GM12878 (cell line): Measurements from ENCODE around the gene TOMT. TPM values are rescaled to one million over a fixed set of nuclear protein-coding genes. Genes with fewer than 3 reads are reported as not detected.

Source experiments
- E2F4 ChIP-seq: IDR thresholded peaks from 2 replicates; pipeline ENCODE4 v1.6.1; 2012; ENCODE audit warnings: low read depth, low read length, improper control_type of control experiment
- EED ChIP-seq: sonication (generic); IDR thresholded peaks from 2 replicates; pipeline ENCODE4 v1.6.1; 2016; ENCODE audit warnings: antibody characterized with exemption, low read depth
- EZH2 ChIP-seq: IDR thresholded peaks from 2 replicates; pipeline ENCODE4 v1.6.1; 2012; ENCODE audit warnings: low read depth, mild to moderate bottlenecking, control low read depth, inconsistent platforms, low read length, borderline replicate concordance; ENCODE audit not compliant: control insufficient read depth
- GATAD2B ChIP-seq: fragments of 450-650 bp; conservative IDR thresholded peaks from 2 replicates; pipeline ENCODE4 v1.6.1; 2017; ENCODE audit warnings: low read depth, mild to moderate bottlenecking, moderate library complexity
- IKZF1 ChIP-seq: fragments of 450-650 bp; conservative IDR thresholded peaks from 2 replicates; pipeline ENCODE4 v1.6.1; 2017; ENCODE audit warnings: antibody characterized with exemption, mild to moderate bottlenecking
- IRF4 ChIP-seq: IDR thresholded peaks from 2 replicates; pipeline ENCODE4 v1.6.1; 2011; ENCODE audit warnings: low read depth, low read length
- JUNB ChIP-seq: IDR thresholded peaks from 2 replicates; pipeline ENCODE4 v1.6.1; 2016; ENCODE audit warnings: antibody characterized with exemption, mild to moderate bottlenecking
- JUND ChIP-seq: IDR thresholded peaks from 2 replicates; pipeline ENCODE4 v1.6.1; 2012; ENCODE audit warnings: low read depth, mild to moderate bottlenecking, low read length, improper control_type of control experiment, moderate library complexity
- MTA2 ChIP-seq: fragments of 450-650 bp; IDR thresholded peaks from 2 replicates; pipeline ENCODE4 v1.6.1; 2016; ENCODE audit warnings: low read depth, mild to moderate bottlenecking, moderate library complexity
- NFYA ChIP-seq: IDR thresholded peaks from 2 replicates; pipeline ENCODE4 v1.6.1; 2011; ENCODE audit warnings: low read depth, mild to moderate bottlenecking, low read length, improper control_type of control experiment, borderline replicate concordance
- NR2C1 ChIP-seq: fragments of 450-650 bp; IDR thresholded peaks from 2 replicates; pipeline ENCODE4 v1.6.1; 2017; ENCODE audit warnings: antibody characterized with exemption, mild to moderate bottlenecking, moderate library complexity
- NRF1 ChIP-seq: conservative IDR thresholded peaks from 2 replicates; pipeline ENCODE4 v1.6.1; 2011; ENCODE audit warnings: mild to moderate bottlenecking, low read depth, low read length, improper control_type of control experiment
- POLR2A ChIP-seq: IDR thresholded peaks from 2 replicates; pipeline ENCODE4 v1.6.1; 2011; ENCODE audit warnings: low read depth, mild to moderate bottlenecking, low read length
- POLR2AphosphoS5 ChIP-seq: IDR thresholded peaks from 2 replicates; pipeline ENCODE4 v1.6.1; 2011; ENCODE audit warnings: mild to moderate bottlenecking, low read length, inconsistent platforms
- PRDM15 ChIP-seq: fragments of 450-650 bp; formaldehyde crosslinking; IDR thresholded peaks from 2 replicates; pipeline ENCODE4 v1.4.0; 2020; ENCODE audit warnings: mild to moderate bottlenecking, moderate library complexity
- RB1 ChIP-seq: fragments of 450-650 bp; formaldehyde crosslinking; IDR thresholded peaks from 2 replicates; pipeline ENCODE4 v1.6.1; 2017; ENCODE audit warnings: mild to moderate bottlenecking, borderline replicate concordance
- RCOR1 ChIP-seq: conservative IDR thresholded peaks from 2 replicates; pipeline ENCODE4 v1.6.1; 2012; ENCODE audit warnings: low read depth, low read length, improper control_type of control experiment
- SMAD1 ChIP-seq: fragments of 450-650 bp; IDR thresholded peaks from 2 replicates; pipeline ENCODE4 v1.6.1; 2018; ENCODE audit warnings: mild to moderate bottlenecking, low read depth; ENCODE audit not compliant: partially characterized antibody
- WRNIP1 ChIP-seq: IDR thresholded peaks from 2 replicates; pipeline ENCODE4 v1.6.1; 2011; ENCODE audit warnings: low read depth, low read length, improper control_type of control experiment, borderline replicate concordance
- ZBED1 ChIP-seq: IDR thresholded peaks from 2 replicates; pipeline ENCODE4 v1.6.1; 2016; ENCODE audit warnings: borderline replicate concordance
- ZNF217 ChIP-seq: fragments of 450-650 bp; IDR thresholded peaks from 2 replicates; pipeline ENCODE4 v1.6.1; 2017; ENCODE audit warnings: antibody characterized with exemption, mild to moderate bottlenecking
- ZNF24 ChIP-seq: fragments of 450-650 bp; IDR thresholded peaks from 2 replicates; pipeline ENCODE4 v1.6.1; 2017; ENCODE audit warnings: antibody characterized with exemption, mild to moderate bottlenecking
- ZNF622 ChIP-seq: fragments of 450-650 bp; IDR thresholded peaks from 2 replicates; pipeline ENCODE4 v1.6.1; 2017; ENCODE audit warnings: mild to moderate bottlenecking, inconsistent platforms
- polyA plus RNA-seq, 11 experiments: library from polyadenylated mRNA; depleted of rRNA in 4 of 11; unstranded in 6 of 11; stranded (reverse) in 5 of 11; fragments of >200 nt; fragmentation: Nextera tagmentation in 4 of 11; fragmentation: Illumina TruSeq in 1 of 11; extraction: Ambion mirVana in 4 of 11; extraction: Trizol in 1 of 11; gene quantifications; 1 replicate in 1 of 11; 2 replicates in 10 of 11; pipeline versions ENCODE4 v1.2.1 to v1.2.3, GENCODE V29; 2011 to 2016; ENCODE audit warnings: inconsistent platforms in 2 of 11, missing spikeins in 2 of 11, low read depth in 1 of 11
- total RNA-seq, 4 experiments: library from RNA; depleted of rRNA in 3 of 4; stranded (reverse); fragments of >200 nt in 3 of 4; fragmentation: Illumina TruSeq in 1 of 4; extraction: Trizol in 1 of 4; gene quantifications; 2 replicates each; pipeline versions ENCODE4 v1.2.1 to v1.2.3, GENCODE V29; 2013 to 2021
- TF ChIP-seq, protein P1 (sequence below): fragments of 450-650 bp; IDR thresholded peaks from 2 replicates; pipeline ENCODE4 v1.6.1; 2017; ENCODE audit warnings: mild to moderate bottlenecking, moderate library complexity

TOMT gene
- total and polyA plus RNA-seq, 10 of the 15 experiments (the other 5 are each of a cell fraction or from before 2014, with no cell fraction given) = not detected

DNA sequence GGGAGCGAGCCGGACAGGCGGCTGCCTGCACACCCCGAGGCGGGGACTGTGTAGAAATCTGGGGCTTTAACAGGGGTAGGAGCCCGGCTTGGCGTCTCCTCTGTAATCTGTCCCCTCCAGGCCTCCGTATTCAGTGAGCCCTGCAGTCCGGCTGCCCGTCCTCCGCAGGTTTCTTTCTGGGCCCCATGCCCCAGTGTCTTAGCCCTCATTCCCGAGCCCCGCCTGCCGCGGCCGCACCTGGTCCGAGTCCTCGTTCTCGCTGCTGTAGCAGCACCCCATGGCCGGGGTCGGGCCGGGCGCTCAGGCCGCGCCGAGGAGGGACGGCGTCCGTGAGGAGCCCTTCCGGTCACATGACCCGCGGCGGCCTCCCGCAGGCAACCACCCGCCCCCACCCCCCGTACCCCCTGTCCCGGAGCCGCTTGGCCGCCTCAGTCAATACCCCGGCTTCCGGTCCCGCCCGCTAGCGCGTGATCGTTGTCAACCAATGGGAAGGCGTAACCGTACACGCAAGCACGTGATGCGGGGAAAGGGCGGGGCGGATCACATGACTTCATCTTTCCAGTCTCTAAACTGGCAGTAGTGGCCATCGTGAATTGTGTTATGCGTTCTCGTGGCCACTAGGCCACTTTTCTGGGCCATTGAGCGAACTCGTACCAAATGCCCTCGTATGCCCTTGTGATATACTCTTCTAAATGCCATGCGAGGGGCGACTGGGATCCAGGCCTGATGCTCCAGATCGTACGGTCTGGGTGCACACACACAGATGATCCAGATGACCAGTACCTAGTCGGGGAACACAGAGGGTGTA is 2.6 kb upstream of the TOMT start, which contains the start of gene LAMTOR1 (continued):
- TF ChIP-seq NRF1 = no peak
- TF ChIP-seq JUND = no peak
- no peak for TF ChIP-seq E2F4
- no peak for TF ChIP-seq ZBED1
- TF ChIP-seq NR2C1 = peak; percentile 58; the same call in 1 of the 2 replicates
- TF ChIP-seq SMAD1 = no peak
- TF ChIP-seq RB1 = no peak; the same call in 1 of the 2 replicates
- TF ChIP-seq GATAD2B = no peak
- TF ChIP-seq IKZF1 = peak; percentile 73
- no peak for TF ChIP-seq ZNF217
- TF ChIP-seq IRF4 = no peak
- TF ChIP-seq EZH2 = no peak
- TF ChIP-seq WRNIP1 = no peak
- TF ChIP-seq JUNB = no peak
- TF ChIP-seq EED = no peak
- no peak for TF ChIP-seq NFYA
- TF ChIP-seq POLR2AphosphoS5 = peak; percentile 85
- TF ChIP-seq ZNF24 = 0 out of 2 replicates have a peak, but pooled peaks have one; percentile 13
- no peak for TF ChIP-seq ZNF622
- TF ChIP-seq RCOR1 = 0 out of 2 replicates have a peak, but pooled peaks have one; percentile 12
- TF ChIP-seq PRDM15 (CRISPR knock-in tag) = peak; percentile 60; the same call in 1 of the 2 replicates
- TF ChIP-seq POLR2A = peak; percentile 94
- TF ChIP-seq, protein P1, sequence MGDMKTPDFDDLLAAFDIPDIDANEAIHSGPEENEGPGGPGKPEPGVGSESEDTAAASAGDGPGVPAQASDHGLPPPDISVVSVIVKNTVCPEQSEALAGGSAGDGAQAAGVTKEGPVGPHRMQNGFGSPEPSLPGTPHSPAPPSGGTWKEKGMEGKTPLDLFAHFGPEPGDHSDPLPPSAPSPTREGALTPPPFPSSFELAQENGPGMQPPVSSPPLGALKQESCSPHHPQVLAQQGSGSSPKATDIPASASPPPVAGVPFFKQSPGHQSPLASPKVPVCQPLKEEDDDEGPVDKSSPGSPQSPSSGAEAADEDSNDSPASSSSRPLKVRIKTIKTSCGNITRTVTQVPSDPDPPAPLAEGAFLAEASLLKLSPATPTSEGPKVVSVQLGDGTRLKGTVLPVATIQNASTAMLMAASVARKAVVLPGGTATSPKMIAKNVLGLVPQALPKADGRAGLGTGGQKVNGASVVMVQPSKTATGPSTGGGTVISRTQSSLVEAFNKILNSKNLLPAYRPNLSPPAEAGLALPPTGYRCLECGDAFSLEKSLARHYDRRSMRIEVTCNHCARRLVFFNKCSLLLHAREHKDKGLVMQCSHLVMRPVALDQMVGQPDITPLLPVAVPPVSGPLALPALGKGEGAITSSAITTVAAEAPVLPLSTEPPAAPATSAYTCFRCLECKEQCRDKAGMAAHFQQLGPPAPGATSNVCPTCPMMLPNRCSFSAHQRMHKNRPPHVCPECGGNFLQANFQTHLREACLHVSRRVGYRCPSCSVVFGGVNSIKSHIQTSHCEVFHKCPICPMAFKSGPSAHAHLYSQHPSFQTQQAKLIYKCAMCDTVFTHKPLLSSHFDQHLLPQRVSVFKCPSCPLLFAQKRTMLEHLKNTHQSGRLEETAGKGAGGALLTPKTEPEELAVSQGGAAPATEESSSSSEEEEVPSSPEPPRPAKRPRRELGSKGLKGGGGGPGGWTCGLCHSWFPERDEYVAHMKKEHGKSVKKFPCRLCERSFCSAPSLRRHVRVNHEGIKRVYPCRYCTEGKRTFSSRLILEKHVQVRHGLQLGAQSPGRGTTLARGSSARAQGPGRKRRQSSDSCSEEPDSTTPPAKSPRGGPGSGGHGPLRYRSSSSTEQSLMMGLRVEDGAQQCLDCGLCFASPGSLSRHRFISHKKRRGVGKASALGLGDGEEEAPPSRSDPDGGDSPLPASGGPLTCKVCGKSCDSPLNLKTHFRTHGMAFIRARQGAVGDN = peak; percentile 79
- TF ChIP-seq MTA2 = no peak
